Measurements from ENCODE around the gene ADGRL2.

- TF ChIP-seq CTCF (IDR thresholded peaks at IDR 0.05) (no peak), POLR2AphosphoS5 (IDR thresholded peaks at IDR 0.05; ENCODE audit: low read depth, low read length) (no peak), TCF7L2 (IDR thresholded peaks at IDR 0.05; ENCODE audit: low read depth, low read length) (no peak)
Measured at GRCh38 chr1:81880781-81881180, 80.0 kb downstream of the ADGRL2 start.
